ENCODE results near the gene SCARF1.

DNA sequence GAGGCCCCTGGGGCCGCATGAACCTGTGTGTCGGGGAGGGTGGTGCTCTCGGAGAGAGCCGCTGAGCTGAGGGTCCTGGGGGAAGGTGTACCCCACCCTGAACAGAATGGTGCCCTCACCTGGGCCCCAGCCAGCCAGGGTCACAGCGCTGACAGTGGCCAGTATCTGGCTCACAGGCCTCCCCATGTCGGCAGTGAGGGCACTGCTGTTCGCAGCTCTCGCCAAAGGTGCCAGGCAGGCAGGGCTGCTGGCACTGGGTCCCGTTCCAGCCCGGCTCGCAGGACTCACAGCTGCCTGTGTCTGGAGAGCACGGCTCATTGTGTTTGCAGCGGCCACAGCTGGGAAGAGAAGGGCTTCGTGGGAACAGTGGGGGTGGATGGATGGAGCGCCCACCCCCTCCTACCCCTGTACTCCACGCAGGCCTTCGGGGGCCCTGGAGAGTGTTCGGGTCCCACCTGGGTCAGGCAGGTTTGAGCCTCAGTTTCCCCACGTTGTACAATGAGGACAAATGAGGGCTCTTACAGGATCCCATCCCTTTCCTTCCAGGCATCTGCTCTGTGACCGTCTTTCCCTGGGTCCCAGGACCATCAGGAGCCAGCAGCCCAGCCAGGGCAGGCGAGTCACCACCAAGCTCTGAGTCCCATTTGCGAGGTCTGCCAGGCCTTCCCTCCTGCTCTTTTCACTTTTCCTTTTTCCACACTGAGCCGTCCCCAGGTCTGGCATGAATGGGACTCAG is 5.0 kb downstream of the SCARF1 start:
- TF ChIP-seq CTCF (IDR thresholded peaks at IDR 0.05) (no peak), EP300 (IDR thresholded peaks at IDR 0.05) (no peak), POLR2A (IDR thresholded peaks at IDR 0.05) (no peak)

All from suprapubic skin (tissue), 3 donors.